GM12878 (cell line): ENCODE results near the gene GTF2F2. TPM values are rescaled to one million over a fixed set of nuclear protein-coding genes. Genes with fewer than 3 reads are reported as not detected.
A peak's percentile ranks its signal among the peaks of the same experiment; 100 is the strongest.

Experiments used
- ATAC-seq: fragments of 200-7000 bp; cut with Tn5 transposase; 3 replicates; pipeline ENCODE4 v1.9.1; 2020; ENCODE audit warnings: mild to moderate bottlenecking, moderate library complexity
- BruUV-seq: library from RNA; stranded (reverse); fragments of 400-500 nt; replicated peaks from 2 replicates; lab custom pipeline; 2021; lab: Mats Ljungman, UMichigan
- CTCF ChIA-PET: fragments of 300-600 bp; sonication (Branson Sonifier 250); formaldehyde crosslinking; extraction: SDS; loops from one replicate; lab custom pipeline; 2021; ENCODE audit warnings: inconsistent platforms; lab: Yijun Ruan, JAX
- POLR2A ChIA-PET: fragments of 350-600 bp; formaldehyde crosslinking; extraction: SDS; loops from one replicate; lab custom pipeline; 2021; ENCODE audit warnings: inconsistent platforms; lab: Charles Lee
- RAD21 ChIA-PET: fragments of 300-600 bp; sonication (Branson Sonifier 250); formaldehyde crosslinking; loops from one replicate; lab custom pipeline; 2023; ENCODE audit warnings: antibody characterized with exemption; ENCODE audit not compliant: unreplicated experiment; lab: Charles Lee
- SMC1A ChIA-PET: fragments of 300-600 bp; sonication (Branson Sonifier 250); formaldehyde crosslinking; loops from one replicate; lab custom pipeline; 2023; ENCODE audit not compliant: unreplicated experiment, uncharacterized antibody; lab: Charles Lee
- DNase-seq: peaks from one replicate; pipeline ENCODE4 v3.0.0-alpha.2; 2011; ENCODE audit warnings: low read depth, low spot score
- FAIRE-seq: peaks from 3 replicates; lab custom pipeline; 2011; peaks lifted over from hg19 to GRCh38; lab: Jason Lieb, UNC
- H2AFZ ChIP-seq: 2 replicates; pipeline ENCODE4 v1.6.0; 2011; ENCODE audit warnings: low read depth, low read length, control low read depth; ENCODE audit not compliant: control insufficient read depth
- H3K27ac ChIP-seq: 2 replicates; pipeline ENCODE4 v1.5.1; 2011; ENCODE audit warnings: control low read depth; ENCODE audit not compliant: control insufficient read depth, insufficient read depth
- H3K27me3 ChIP-seq, 2 experiments: replicated peaks in 1 of 2; 2 replicates each; pipeline versions ENCODE4 v1.6.0 to v1.6.1; 2011; ENCODE audit warnings: low read length in 1 of 2; ENCODE audit not compliant: control insufficient read depth in 2 of 2, insufficient read depth in 2 of 2
- H3K36me3 ChIP-seq, 2 experiments: 2 replicates each; pipeline ENCODE4 v1.5.1; 2011; ENCODE audit warnings: low read length in 1 of 2; ENCODE audit not compliant: control insufficient read depth in 2 of 2, insufficient read depth in 2 of 2
- H3K4me1 ChIP-seq: 2 replicates; pipeline ENCODE4 v1.6.1; 2011; ENCODE audit warnings: mild to moderate bottlenecking, low read length, moderate library complexity, mixed read lengths; ENCODE audit not compliant: control insufficient read depth, insufficient read depth
- H3K4me2 ChIP-seq: 2 replicates; pipeline ENCODE4 v1.6.0; 2011; ENCODE audit warnings: control low read depth; ENCODE audit not compliant: control insufficient read depth, insufficient read depth
- H3K4me3 ChIP-seq: fragments of 200-600 bp; sonication (generic); 2 replicates; pipeline ENCODE4 v1.5.1; 2016
- H3K79me2 ChIP-seq: 2 replicates; pipeline ENCODE4 v1.6.0; 2011; ENCODE audit warnings: low read length; ENCODE audit not compliant: control insufficient read depth, insufficient read depth
- H3K9ac ChIP-seq: 2 replicates; pipeline ENCODE4 v1.8.0; 2011; ENCODE audit warnings: low read length, control low read depth, mixed read lengths; ENCODE audit not compliant: control insufficient read depth, insufficient read depth
- H3K9me3 ChIP-seq: replicated peaks from 3 replicates; pipeline ENCODE4 v1.5.1; 2011; ENCODE audit warnings: mild to moderate bottlenecking, low read length; ENCODE audit not compliant: control insufficient read depth, insufficient read depth
- H4K20me1 ChIP-seq: 2 replicates; pipeline ENCODE4 v1.6.0; 2011; ENCODE audit not compliant: control insufficient read depth, insufficient read depth
- CTCF ChIP-seq, 3 experiments: IDR thresholded peaks in 2 of 3; conservative IDR thresholded peaks in 1 of 3; 2 replicates each; pipeline ENCODE4 v1.5.1; 2011; ENCODE audit warnings: low read depth in 3 of 3, low read length in 3 of 3, mild to moderate bottlenecking in 3 of 3, control low read depth in 2 of 3, moderate library complexity in 2 of 3, inconsistent platforms in 1 of 3, mixed read lengths in 1 of 3; ENCODE audit not compliant: control insufficient read depth in 2 of 3, insufficient read depth in 1 of 3; ENCODE audit errors: extremely low read depth in 1 of 3
- SMC3 ChIP-seq: IDR thresholded peaks from 2 replicates; pipeline ENCODE4 v1.6.1; 2011; ENCODE audit warnings: low read length, improper control_type of control experiment, borderline replicate concordance
- SREBF2 ChIP-seq: IDR thresholded peaks from 2 replicates; pipeline ENCODE4 v1.6.1; 2012; ENCODE audit warnings: mild to moderate bottlenecking, low read length
- WGBS: methylation state at CpG from one replicate; pipeline ENCODE4 v1.1.6; 2016; ENCODE audit warnings: low lambda C conversion rate; ENCODE audit not compliant: insufficient replicate concordance, insufficient coverage; ENCODE audit errors: missing lambda C conversion rate; 5-methylcytosine and 5-hydroxymethylcytosine counted together
- in situ Hi-C: fragments of 300-500 bp; cut with MboI; formaldehyde crosslinking; loops from 9 replicates; pipeline ENCODE4 v1.14.3; 2018; ENCODE audit warnings: mixed read lengths
- intact Hi-C: fragments of 100-400 bp; cut with micrococcal nuclease; formaldehyde crosslinking; loops from one replicate; pipeline ENCODE4 v1.14.2; 2022; ENCODE audit not compliant: unreplicated experiment
- polyA plus RNA-seq, 11 experiments: library from polyadenylated mRNA; depleted of rRNA in 4 of 11; unstranded in 6 of 11; stranded (reverse) in 5 of 11; fragments of >200 nt; fragmentation: Nextera tagmentation in 4 of 11; fragmentation: Illumina TruSeq in 1 of 11; extraction: Ambion mirVana in 4 of 11; extraction: Trizol in 1 of 11; gene quantifications; 1 replicate in 1 of 11; 2 replicates in 10 of 11; pipeline versions ENCODE4 v1.2.1 to v1.2.3, GENCODE V29; 2011 to 2016; ENCODE audit warnings: inconsistent platforms in 2 of 11, missing spikeins in 2 of 11, low read depth in 1 of 11
- total RNA-seq, 4 experiments: library from RNA; depleted of rRNA in 3 of 4; stranded (reverse); fragments of >200 nt in 3 of 4; fragmentation: Illumina TruSeq in 1 of 4; extraction: Trizol in 1 of 4; gene quantifications; 2 replicates each; pipeline versions ENCODE4 v1.2.1 to v1.2.3, GENCODE V29; 2013 to 2021

Gene GTF2F2
- total and polyA plus RNA-seq, 10 of the 15 experiments (the other 5 are each of a cell fraction or from before 2014, with no cell fraction given), result 14.5 to 30.8 (median 22.6) TPM

DNA sequence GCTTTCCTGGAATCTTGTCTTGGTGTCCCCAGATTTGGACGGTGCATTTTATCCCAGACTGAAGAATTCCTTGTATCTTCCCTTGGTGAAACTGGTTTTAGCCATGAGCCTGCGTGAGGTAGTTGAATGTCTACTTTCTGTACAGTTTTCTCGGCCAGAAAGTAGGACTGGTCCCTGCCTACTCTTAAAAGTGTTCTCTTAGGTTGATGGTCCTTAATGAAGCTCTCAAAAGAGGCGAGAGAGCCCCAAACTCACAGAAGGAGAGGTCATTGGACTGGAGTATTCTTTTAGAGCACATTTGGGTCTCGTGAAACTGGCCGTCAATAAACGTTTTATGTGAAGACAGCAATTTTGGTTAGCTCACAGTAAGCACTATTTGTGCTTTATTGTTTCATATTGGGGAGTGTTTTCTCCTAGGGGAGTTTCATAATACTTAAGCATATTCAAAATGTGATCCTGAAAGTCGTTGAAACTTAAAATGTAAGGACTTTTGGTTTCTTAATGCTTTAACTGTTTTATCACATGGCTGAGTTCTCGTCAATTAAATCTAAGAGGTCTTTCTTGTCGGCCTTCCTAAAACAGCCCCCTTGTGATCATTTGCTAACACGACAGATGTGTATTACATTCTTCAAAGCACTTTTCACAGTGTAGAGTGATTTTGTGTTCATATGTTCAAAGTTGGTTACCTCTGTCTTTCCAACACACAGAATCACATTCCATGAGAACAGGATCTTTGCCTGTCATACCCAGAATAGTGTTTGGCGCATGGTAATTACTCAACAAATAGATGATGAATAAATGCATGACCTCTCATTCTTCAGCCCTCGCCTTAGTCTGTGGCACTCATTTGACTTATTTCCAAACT lies 889 bp downstream of the GTF2F2 start:
- peak overlapping the region; percentile 90 for H2AFZ ChIP-seq

More for the DNA sequence above, 889 bp downstream of the GTF2F2 start:
- intact Hi-C loops (loop anchor here (5.0 kb wide), 1 partner anchor 74 kb away; no protein-coding TSS in a partner anchor), in situ Hi-C loops (loop anchor here (5.0 kb wide), 1 partner anchor 51 kb away; no protein-coding TSS in a partner anchor)
- no peaks in the 10 kb centered on the region for H3K9me3 ChIP-seq
- H3K4me1 ChIP-seq, result no peaks in the 10 kb centered on the region
- BruUV-seq, result no TSS peak
- FAIRE-seq, result no peak
- ATAC-seq, result peak; percentile 31
- H3K27ac ChIP-seq, result peak overlapping the region; percentile 83
- DNase-seq, result no peak
- CTCF ChIA-PET, result interaction anchor here (0.7 kb wide), 1 partner anchor 71 kb away, joined by 4 read pairs; no protein-coding TSS in a partner anchor
- RAD21 ChIA-PET, result interaction anchor here (1.2 kb wide), 1 partner anchor 110 kb away, joined by 3 read pairs; no protein-coding TSS in a partner anchor
- H3K9ac ChIP-seq, result peak overlapping the region; percentile 92
- H4K20me1 ChIP-seq, result no peaks in the 10 kb centered on the region
- no peaks in the 10 kb centered on the region for H3K27me3 ChIP-seq
- H3K4me2 ChIP-seq, result peak overlapping the region; percentile 88
- H3K36me3 ChIP-seq, result no peaks in the 10 kb centered on the region
- POLR2A ChIA-PET, result no interaction called here
- H3K4me3 ChIP-seq, result peak overlapping the region; percentile 89
- H3K79me2 ChIP-seq, result peaks cover 31% of the 10 kb centered on the region
- SMC1A ChIA-PET, result interaction anchor here (0.6 to 1.5 kb wide), 2 partner anchors 23 to 25 kb away, joined by 3 read pairs; no protein-coding TSS in a partner anchor
- WGBS, result under 1% methylated on average over 13 of the region's 13 CpGs
- TF ChIP-seq SREBF2, result no peak
- peak in 1 of 3 experiments; percentile 29; a peak in 1 of 6 replicates for TF ChIP-seq CTCF (IDR thresholded peaks at IDR 0.05 in 2 of 3, conservative IDR thresholded peaks at IDR 0.05 in 1 of 3; ENCODE audit: control insufficient read depth in 2 of 3, extremely low read depth in 1 of 3, insufficient read depth in 1 of 3, low read depth in 3 of 3, low read length in 3 of 3)
- 0 out of 2 replicates have a peak, but pooled peaks have one; percentile 3 for TF ChIP-seq SMC3
